Osteoblast (primary cell): ENCODE results near the gene RSRC1. TPM values are rescaled to one million over a fixed set of nuclear protein-coding genes. Genes with fewer than 3 reads are reported as not detected.

Experiments used
- DNase-seq: peaks from one replicate; pipeline ENCODE4 v3.0.0; 2011; ENCODE audit warnings: low spot score, mixed read lengths; ENCODE audit not compliant: insufficient read length; ENCODE audit errors: missing footprints
- H2AFZ ChIP-seq: 2 replicates; pipeline ENCODE4 v1.6.0; 2011; ENCODE audit warnings: mild to moderate bottlenecking, low read length
- H3K27ac ChIP-seq: 2 replicates; pipeline ENCODE4 v1.5.1; 2011; ENCODE audit warnings: mild to moderate bottlenecking, low read depth, low read length, moderate library complexity
- H3K27me3 ChIP-seq: 2 replicates; pipeline ENCODE4 v1.6.0; 2012; ENCODE audit warnings: mild to moderate bottlenecking, control low read depth, inconsistent platforms, low read length, moderate library complexity; ENCODE audit not compliant: insufficient read depth
- H3K36me3 ChIP-seq: 2 replicates; pipeline ENCODE4 v1.5.1; 2011; ENCODE audit warnings: mild to moderate bottlenecking, low read length, control low read depth, moderate library complexity; ENCODE audit not compliant: insufficient read depth
- H3K4me1 ChIP-seq: 2 replicates; pipeline ENCODE4 v1.5.1; 2011; ENCODE audit warnings: mild to moderate bottlenecking, low read length, control low read depth, moderate library complexity; ENCODE audit not compliant: insufficient read depth
- H3K4me2 ChIP-seq: 2 replicates; pipeline ENCODE4 v1.6.0; 2011; ENCODE audit warnings: mild to moderate bottlenecking, low read length; ENCODE audit not compliant: insufficient read depth
- H3K4me3 ChIP-seq: fragments of 200-600 bp; sonication (generic); 3 replicates; pipeline ENCODE4 v1.5.1; 2012; ENCODE audit warnings: mild to moderate bottlenecking, low read length, inconsistent platforms; ENCODE audit not compliant: insufficient read depth
- H3K79me2 ChIP-seq: 2 replicates; pipeline ENCODE4 v1.6.0; 2012; ENCODE audit warnings: mild to moderate bottlenecking, low read length, control low read depth, inconsistent platforms; ENCODE audit not compliant: insufficient read depth
- H3K9me3 ChIP-seq: 2 replicates; pipeline ENCODE4 v1.5.1; 2011; ENCODE audit warnings: low read depth, low read length, control low read depth
- H4K20me1 ChIP-seq: 2 replicates; pipeline ENCODE4 v1.6.0; 2012; ENCODE audit warnings: mild to moderate bottlenecking, low read length, control low read depth; ENCODE audit not compliant: insufficient read depth
- total RNA-seq: library from RNA; depleted of rRNA; stranded (reverse); fragments of >200 nt; gene quantifications from 2 replicates; pipeline ENCODE4 v1.2.3, GENCODE V29; 2012
- TF ChIP-seq, protein P1 (sequence below): IDR thresholded peaks from 2 replicates; pipeline ENCODE4 v1.5.1; 2011; ENCODE audit warnings: mild to moderate bottlenecking, low read depth, low read length, moderate library complexity; ENCODE audit errors: extremely low read depth

Gene RSRC1
- total RNA-seq, 1 donor: 69.8 TPM

DNA sequence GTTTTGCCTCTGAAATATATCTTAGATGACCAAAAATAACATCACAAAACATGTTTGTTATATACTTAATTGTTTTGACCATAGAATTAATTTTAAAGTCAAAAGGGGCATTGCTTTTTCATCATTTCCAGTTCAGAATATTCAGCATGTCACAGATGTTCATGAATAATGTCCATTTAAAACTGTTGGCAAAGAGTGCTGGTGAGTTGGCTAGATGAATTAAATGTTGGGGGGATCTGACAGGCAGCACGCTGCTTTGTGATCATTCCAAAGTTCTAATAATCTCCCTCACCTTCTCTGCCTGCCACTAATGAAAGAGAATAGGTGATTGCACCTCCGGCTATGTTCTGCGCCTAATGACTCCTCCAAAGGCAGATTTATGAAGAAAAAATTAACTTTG is 321.9 kb downstream of the RSRC1 start:
- no peak overlapping the region for H2AFZ ChIP-seq
- no peaks in the 10 kb centered on the region for H4K20me1 ChIP-seq
- H3K79me2 ChIP-seq: no peaks in the 10 kb centered on the region
- H3K27me3 ChIP-seq: no peaks in the 10 kb centered on the region
- TF ChIP-seq, protein P1, sequence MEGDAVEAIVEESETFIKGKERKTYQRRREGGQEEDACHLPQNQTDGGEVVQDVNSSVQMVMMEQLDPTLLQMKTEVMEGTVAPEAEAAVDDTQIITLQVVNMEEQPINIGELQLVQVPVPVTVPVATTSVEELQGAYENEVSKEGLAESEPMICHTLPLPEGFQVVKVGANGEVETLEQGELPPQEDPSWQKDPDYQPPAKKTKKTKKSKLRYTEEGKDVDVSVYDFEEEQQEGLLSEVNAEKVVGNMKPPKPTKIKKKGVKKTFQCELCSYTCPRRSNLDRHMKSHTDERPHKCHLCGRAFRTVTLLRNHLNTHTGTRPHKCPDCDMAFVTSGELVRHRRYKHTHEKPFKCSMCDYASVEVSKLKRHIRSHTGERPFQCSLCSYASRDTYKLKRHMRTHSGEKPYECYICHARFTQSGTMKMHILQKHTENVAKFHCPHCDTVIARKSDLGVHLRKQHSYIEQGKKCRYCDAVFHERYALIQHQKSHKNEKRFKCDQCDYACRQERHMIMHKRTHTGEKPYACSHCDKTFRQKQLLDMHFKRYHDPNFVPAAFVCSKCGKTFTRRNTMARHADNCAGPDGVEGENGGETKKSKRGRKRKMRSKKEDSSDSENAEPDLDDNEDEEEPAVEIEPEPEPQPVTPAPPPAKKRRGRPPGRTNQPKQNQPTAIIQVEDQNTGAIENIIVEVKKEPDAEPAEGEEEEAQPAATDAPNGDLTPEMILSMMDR: no peak
- no peak overlapping the region for H3K4me3 ChIP-seq
- no peaks in the 10 kb centered on the region for H3K36me3 ChIP-seq
- no peaks in the 10 kb centered on the region for H3K4me1 ChIP-seq
- no peak overlapping the region for H3K4me2 ChIP-seq
- H3K27ac ChIP-seq: no peak overlapping the region
- DNase-seq: no peak
- no peaks in the 10 kb centered on the region for H3K9me3 ChIP-seq

DNA sequence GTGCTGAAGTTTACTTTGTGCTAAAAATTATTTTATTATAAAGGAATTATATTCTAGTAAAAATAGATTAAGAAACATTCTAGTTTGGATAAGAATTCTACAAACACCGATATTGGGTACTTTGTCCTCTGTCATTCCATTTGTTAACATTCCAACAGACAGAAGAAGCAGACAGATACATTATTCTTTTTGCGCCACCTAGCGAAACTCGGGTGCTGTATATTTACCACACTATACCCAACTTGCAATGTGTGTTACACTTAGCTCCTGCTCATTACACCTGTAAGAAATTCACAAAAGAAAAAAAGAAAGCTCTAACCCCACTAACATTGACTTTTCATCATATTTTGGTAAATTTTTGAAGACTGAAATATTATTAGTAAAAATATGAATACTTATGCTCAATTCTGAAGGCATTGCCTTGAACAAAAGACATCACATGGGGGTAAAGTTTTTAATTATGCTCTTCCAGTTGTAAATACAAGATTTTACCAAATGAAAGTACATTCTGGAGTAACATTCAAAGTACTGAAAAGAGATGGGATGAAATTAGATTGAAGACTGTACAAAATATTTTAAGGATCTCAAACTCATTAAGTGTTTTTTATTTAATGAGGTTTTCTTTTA is 324.6 kb downstream of the RSRC1 start:
- Histone ChIP-seq H3K4me1 (no peaks in the 10 kb centered on the region), H3K4me2 (no peak overlapping the region), H4K20me1 (no peaks in the 10 kb centered on the region), H2AFZ (no peak overlapping the region), H3K27ac (no peak overlapping the region), H3K79me2 (no peaks in the 10 kb centered on the region), H3K9me3 (no peaks in the 10 kb centered on the region), H3K36me3 (no peaks in the 10 kb centered on the region), H3K27me3 (no peaks in the 10 kb centered on the region), H3K4me3 (no peak overlapping the region)
- DNase-seq: peak; percentile 47
- TF ChIP-seq, protein P1: peak; percentile 72

DNA sequence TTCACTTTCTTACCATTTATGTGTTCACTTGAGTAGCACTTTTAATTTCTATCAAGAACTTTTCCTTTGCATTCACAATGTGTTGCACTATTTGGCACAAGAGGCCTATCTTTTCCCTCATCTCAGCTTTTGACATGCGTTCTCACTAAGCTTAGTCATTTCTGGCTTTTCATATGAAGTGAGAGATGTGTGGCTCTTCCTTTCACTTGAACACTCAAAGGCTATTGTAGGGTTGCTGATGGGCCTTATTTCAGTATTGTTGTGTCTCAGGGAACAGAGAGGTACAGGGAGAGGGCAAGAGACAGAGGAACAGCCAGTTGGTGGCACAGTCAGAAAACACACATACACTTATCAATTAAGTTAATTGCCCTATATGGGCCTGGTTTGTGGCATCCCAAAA is 333.7 kb downstream of the RSRC1 start:
- TF ChIP-seq, protein P1: no peak
- H3K27ac ChIP-seq: no peak overlapping the region
- no peak for DNase-seq
- H3K4me1 ChIP-seq: no peaks in the 10 kb centered on the region
- H3K79me2 ChIP-seq: no peaks in the 10 kb centered on the region
- no peaks in the 10 kb centered on the region for H3K27me3 ChIP-seq
- H3K4me2 ChIP-seq: no peak overlapping the region
- no peaks in the 10 kb centered on the region for H4K20me1 ChIP-seq
- H2AFZ ChIP-seq: no peak overlapping the region
- H3K9me3 ChIP-seq: no peaks in the 10 kb centered on the region
- no peaks in the 10 kb centered on the region for H3K36me3 ChIP-seq
- H3K4me3 ChIP-seq: no peak overlapping the region

DNA sequence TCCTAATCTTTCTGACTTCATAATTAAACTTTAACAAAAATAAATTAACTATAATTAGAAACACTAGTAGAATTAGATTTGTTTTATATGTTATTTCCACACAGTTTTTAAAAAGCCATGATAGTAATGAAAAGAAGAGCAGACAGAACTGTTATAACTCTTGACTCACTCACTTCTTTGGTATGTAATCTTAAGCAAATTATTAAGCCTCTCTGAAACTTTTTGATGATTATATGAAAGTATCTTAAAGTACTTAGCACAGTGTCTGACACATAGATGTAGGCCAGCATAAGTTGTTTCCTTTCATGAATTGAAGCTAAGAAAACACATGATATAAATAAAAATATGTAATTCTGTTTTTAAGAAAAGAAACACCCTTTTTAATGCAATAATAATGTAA is 337.5 kb downstream of the RSRC1 start:
- Histone ChIP-seq H2AFZ (no peak overlapping the region), H3K79me2 (no peaks in the 10 kb centered on the region), H3K4me2 (no peak overlapping the region), H3K27ac (no peak overlapping the region), H3K4me3 (no peak overlapping the region), H3K9me3 (no peaks in the 10 kb centered on the region), H3K4me1 (no peaks in the 10 kb centered on the region), H3K36me3 (no peaks in the 10 kb centered on the region), H3K27me3 (no peaks in the 10 kb centered on the region), H4K20me1 (no peaks in the 10 kb centered on the region)
- DNase-seq: no peak
- TF ChIP-seq, protein P1: no peak
